Fibroblast of skin of left quadriceps (primary cell): ENCODE data around the gene RAP1A.
"Not testable (repeated sequence)": the region's sequence is repeated elsewhere in the genome, so short reads cannot be mapped to it uniquely, and the experiment has no call there.

Experiments used
- DNase-seq, 2 experiments: peaks; one replicate each; pipeline ENCODE4 v3.0.0-alpha.2; 2013; ENCODE audit warnings: low read depth in 2 of 2

RAP1A gene

DNA sequence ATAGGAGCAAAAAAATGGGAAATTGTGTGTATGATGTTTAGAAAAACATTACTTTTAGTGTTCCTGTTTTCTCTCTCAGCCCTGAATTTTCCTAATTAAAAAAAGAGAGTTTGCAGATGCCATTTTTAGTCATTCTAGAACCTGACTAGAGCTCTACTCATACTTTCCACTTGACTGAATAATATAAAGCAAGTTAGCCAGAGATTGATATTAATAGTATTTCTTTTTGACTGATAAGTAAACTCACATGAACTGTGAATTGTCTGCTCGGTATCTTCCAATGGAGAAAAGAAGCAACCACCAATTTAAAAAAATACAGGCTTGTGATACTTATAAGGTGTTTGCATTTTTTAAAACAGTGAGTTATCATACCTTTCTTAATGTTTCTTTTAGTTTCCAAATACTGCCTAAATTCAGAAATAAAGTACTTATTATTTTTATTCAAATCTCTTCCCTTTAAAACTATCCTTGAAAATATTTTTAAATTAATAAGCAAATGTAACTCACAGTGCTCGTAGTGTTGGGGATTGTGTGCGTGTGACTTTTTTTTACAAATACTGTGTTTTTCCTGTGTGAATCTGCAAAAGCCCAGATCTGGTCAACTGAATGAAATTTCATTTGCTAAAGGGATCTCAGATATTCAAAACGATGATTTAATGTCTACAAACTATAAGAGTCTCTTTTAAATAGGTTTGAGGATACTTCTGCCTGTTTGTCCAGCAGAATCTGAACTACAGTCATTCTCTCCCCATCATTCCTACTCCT is 9.8 kb downstream of the RAP1A start:
- no peak for DNase-seq

DNA sequence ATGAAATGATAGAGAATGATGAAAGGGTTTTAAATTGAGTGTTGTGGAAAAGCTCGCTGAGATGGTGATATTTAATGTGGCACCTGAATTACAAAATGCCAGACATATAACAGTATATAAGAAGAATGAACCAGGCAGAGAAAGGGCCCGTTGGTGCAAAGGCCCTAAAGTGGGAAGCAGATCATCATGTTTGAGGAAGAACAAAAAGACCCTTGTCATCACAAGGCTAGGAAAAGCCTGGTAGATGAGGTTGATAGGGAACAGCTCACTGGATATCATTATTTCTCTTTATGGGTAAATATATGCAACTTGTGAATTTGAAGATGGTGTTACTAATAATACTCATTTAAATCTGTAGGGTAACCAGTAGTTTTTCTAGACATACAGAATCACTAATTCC is 11.0 kb downstream of the RAP1A start:
- DNase-seq, result no peak

DNA sequence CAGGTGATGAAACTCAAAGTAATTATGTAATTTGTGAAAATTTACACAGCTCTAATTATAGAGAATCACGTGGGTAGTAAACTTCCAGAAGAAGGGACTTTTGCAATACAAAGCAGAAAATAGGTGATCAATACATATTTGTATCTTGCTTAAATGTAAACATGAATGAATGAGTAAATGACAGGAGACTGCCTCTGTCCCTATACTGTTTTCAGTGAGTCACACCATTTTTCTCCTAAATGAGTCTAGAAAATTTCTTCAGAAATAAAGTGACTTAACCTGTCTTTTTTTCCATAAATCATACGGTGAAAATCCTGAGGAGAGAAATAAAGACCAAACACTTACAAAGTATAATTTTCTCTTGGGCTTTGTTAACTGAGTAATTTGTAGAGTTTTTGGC is 11.9 kb downstream of the RAP1A start:
- no peak for DNase-seq

DNA sequence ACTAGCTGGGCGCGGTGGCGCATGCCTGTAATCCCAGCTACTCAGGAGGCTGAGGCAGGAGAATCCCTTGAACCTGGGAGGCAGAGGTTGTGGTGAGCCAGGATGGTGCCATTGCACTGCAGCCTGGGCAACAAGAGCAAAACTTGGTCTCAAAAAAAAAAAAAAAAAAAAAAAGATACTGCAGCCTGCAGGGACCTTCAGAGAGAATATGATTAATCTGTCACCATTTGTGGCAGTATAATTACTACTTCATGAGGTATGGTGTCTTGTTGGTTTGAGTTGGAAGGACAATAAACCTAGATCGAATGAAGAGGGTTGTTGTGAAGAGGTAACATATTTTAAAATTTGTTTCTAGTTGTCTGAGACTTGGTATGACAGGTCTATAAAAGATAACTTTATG is 13.2 kb downstream of the RAP1A start:
- DNase-seq, result not testable (repeated sequence)

DNA sequence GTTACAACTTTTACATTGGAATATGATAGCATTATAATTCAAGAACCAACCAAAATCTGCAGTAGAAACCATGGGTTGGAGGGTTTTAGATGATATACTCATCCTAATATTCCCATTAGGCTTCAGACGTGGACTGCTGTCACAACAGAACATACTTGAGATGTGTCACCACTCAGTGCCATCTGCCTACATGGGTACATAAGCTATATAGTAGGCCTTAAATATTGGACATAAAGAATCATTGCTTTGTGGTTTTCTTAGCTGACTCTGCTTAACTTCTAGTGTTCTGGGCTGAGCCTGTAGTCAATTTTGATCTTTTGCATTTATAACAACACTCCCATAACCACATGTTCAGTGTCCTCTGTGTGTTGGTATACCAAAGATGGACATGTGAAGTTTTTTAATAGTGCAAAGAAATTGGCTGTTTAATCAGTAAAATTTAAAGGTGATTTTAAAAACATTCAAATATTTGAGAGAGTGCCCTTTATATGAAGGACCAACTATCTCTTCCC is 14.2 kb downstream of the RAP1A start:
- no peak for DNase-seq

DNA sequence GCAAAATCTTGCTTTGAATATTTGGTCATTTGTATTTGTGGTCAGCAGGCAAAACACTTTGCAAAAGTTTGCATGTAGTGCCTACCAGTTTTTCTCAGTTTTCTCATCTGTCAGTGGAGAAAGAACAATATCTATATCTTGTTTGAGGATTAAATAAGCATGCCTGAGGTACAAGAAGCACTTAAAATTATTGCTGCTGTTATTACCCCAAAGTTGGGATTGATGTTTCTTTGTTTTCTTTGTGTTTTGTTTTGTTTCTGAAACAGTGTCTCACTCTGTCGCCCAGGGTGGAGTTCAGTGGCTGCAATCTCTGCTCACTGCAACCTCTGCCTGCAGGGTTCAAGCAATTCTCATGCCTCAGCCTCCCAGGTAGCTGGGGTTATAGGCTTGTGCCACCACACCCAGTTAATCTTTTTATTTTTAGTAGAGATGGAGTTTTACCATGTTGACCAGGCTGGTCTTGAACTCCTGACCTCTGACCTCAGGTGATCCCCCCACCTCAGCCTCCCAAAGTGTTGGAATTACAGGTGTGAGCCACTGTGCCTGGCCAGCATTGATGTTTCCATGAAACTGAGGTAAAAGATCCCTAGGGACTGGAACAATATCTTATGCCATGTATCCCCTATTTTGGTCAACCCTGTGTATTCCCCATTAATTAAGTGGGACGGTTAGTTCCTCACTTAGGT is 15.9 kb downstream of the RAP1A start:
- DNase-seq, result no peak

DNA sequence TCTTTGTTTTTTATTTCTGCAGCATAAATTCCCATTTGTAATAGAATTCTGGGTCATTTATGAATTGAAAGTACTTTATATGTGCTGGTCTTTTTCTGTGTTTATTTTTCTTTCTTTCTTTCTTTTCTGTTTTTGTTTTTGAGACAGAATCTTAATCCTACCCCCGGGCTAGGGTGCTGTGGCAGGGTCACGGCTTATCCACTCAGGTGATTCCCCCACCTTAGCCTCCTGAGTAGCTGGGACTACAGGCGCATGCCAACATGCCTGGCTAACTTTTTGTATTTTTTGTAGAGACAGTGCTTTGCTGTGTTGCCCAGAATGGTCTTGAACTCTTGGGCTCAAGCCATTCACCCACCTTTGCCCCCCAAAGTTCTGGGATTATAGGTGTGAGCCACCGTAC is 18.7 kb downstream of the RAP1A start:
- no peak for DNase-seq

DNA sequence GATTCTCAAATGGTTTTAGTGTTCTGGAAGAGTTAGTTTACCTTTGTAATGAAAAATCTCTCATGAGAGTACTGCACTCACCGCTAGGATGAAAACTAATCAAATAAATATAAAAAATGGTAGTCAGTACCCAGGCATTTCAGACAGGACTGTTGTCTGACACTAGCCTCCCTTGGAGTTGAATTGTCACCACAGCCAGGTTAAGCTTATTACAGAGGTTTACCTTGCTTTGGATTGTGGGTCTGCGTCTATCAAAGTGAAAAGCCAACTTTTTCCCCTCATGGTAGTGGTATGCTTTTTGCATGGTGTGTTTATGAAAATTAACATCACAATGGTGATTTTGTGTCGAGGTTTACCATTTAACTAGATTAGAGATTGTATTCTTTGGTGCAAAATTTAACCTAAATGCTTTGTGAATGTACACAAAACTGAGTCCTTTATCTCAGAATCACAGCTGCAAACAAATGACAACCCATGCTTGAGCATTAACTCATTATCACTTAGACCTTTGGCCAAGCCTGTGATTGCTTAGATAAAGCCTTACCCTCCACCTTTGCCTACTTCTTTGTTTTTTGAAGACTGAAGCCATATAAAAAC is 20.1 kb downstream of the RAP1A start:
- DNase-seq, result no peak

DNA sequence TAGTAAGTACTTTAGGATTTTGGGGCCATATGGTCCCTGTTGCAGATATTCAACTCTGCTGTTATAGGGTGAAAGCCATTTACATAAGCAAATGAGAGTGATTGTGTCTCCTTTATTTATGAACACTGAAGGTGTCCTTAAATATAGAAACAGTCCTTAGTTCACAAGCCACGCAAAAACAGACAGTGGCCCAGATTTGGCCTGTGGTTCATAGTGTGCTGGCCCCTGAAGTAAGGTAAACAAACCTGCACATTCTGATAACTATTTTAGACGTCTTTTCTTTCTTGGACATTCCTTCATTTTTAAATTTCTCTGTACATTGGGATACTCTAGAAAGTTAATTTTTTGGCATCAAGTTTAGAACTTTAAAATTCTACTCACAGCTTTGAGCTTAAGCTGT is 23.5 kb downstream of the RAP1A start:
- no peak for DNase-seq

DNA sequence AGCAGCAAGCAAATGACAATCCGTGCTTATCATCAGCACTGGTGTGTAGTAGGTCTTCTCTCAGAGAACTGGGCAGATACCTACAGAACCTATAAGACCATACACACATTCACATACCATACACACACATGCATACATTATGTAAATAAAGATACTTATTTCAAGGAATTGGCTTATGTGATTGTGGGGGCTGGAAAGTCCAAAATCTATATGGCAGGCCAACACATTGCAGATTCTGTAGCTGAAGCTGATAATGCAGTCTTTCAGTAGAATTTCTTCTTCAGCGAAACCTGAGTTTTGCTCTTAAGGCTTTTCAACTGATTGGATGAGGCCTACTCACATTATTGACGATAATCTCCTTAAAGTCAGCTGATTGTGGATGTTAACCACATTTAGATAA is 24.1 kb downstream of the RAP1A start:
- DNase-seq, result no peak

DNA sequence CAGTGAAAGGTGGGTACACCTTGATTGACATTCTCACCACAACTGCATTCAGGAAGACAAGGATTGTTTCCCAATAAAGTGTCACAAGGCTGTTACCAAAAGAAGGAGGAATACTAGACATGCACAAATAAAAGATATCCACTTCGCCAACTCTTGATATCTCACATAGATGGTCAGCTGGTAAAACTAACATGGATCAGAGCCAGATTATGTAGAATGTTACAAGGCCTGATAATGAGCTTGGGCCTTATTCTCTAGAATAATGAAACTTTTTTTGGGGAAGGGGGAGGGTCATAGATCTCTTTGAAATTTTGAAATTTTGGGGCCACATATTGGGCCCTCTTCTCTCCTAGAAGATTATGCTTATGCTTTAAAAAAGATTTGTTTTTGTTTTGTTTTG is 24.9 kb downstream of the RAP1A start:
- DNase-seq, result no peak

DNA sequence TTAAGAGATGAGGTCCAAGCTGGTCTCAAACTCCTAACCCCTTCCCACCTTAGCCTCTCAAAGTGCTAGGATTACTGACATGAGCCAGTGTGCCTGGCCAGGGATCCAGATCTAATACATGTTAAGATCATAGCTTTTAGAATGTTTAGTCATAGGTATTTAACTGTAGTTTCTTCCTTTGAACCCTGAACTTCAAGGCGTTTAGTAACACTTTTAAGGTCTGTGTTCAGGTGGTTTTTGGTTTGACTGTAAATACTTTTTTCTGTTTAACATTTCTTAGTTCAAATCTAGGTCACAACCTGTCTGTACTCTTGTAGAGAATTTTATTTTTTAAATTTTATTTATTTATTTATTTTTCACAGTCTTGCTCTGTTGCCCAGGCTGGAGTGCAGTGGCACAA is 28.1 kb downstream of the RAP1A start:
- no peak for DNase-seq

DNA sequence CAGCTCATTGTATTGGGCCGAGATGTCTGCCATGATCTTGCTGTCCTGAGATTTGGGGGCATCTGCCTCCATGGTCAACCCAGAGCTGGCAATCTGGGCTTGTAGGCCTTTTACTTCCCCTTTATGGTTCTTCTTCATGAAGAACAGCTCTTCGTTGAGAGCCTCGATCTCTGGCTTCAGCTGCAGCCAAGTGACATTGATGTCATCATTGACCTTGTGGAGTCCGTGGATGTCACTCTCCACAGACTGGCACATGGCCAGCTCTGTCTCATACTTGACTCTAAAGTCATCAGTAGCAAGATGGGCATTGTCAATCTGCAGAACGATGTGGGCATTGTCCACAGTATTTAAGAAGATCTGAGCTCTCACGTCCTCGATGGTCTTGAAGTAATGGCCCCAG is 29.2 kb downstream of the RAP1A start:
- no peak for DNase-seq

DNA sequence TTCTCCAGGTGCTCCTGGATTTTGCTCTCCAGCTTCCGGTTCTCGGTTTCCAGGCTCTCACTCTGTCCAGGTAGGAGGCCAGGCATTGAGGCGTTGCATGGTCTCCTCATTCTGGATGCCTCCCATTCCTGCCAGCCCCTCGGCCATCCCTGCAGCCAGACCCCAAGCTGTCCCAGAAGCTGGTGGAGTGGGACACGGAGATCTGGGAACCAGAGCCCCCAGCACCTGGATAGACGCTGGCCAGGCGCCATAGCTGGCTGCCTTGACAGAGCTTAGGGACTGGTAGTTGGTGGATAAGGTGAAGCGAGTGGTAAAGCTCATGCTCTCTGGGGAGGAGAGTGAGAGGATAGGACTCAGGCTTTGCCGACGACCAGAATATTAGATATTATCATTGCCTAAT is 29.6 kb downstream of the RAP1A start:
- DNase-seq, result no peak

DNA sequence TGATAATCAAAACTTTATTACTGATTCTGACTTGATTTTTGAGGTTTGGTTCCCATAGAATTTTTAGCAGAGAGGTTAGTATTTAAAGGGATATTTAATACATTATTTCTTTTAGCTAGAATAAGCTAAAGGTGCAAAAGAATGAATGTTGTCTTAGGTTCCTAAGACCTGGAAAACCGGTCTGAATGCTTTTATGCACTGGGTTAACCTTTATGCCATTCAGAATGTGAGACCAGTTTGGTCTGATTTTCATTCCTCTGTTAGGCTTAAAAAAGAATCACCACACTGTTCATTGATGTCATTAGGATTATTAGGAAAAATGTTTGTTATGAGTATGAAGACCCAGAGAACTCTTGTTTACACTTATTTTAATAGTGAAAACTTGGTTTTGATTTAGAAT is 30.1 kb downstream of the RAP1A start:
- DNase-seq, result no peak

DNA sequence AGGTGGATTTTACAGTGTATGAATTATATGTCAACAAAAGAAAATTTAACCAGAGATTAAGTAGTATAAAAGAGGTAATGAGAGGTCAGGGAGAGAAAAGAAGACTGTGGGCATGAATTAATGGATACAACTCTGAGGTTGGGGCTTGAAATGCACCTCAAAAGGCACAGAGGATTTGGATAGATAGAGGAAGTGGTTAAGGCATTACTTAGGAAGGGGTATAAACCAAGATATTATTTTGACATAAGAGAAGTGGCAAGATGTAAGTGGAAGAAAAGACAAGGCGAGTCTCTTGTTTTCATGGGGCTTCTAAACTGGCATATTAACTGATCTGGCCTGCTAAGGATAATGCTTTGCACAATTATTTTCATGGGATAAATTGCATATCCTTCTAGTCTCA is 34.1 kb downstream of the RAP1A start:
- no peak for DNase-seq

DNA sequence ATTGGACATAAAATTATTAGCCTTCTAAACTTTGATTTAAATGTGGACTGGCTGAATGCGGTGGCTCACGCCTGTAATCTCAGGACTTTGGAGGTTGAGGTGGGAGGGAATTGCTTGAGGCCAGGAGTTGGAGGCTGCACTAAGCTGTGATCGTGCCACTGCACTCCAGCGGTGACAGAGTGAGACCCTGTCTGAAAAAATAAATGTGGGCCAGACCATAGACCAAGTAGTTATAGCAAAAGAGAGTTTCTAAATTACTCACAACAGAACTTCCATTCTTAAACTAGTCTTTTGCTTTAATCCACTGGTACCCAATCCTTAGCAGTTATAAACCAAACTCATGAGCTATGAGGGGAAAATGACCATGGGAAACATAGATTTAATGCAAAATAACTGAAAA is 35.2 kb downstream of the RAP1A start:
- DNase-seq, result no peak

DNA sequence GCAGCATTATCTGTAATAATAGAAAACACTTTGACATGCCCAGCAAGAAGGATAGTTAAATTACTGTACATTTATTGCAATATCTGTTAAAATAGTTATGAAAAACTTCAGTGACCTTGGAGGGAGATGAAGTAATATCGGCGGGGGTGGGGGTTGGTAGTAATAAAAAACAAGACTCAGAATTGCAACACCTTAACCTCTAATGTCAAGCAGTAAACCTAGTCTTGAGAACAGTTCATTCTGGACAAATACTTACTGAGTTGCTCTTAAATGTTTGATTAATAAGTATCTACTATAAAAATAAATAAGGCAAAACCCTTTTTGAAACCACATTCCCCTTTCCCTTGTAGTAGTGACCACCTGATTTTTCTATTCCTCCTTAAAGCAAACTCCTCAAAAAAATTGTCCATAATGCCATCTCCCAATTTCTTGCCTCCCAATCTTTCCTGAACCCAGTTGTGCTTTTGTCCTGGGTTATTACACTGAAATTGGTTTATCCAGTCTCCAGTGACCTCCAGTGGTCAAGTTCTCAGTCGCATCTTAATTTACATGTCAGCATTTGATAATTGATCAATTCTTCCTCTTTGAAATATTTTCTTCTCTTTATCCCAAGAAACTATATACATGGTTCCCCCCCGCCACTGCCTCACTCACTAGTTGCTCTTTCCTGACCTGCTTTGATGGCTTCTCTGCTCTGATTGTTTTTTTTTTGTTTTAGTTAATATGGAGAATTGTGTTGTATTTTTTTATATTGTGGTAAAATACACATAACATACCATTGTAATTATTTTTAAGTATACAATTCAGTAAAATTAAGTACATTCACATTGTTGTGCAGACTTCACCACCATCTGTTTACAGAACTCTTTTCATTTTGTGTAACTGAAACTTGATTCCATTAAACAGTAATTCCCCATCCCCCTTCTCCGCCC is 36.8 kb downstream of the RAP1A start:
- DNase-seq, result peak; percentile 27 to 36

DNA sequence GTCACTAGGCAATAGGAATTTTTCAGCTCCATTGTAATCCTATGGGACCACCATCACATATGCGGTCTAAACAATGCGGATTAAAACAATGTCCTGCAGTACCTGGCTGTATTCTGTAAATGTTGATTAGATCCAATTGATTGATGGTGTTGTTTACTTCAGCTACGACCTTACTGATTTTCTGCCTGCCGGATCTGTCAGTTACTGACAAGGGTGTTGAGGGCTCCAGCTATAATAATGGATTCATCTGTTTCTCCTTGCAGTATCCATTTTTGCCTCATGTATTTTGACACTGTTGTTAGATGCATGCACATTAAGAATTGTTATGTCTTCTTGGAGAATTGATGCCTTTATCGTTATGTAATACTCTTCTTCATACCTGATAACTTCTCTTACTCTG is 39.0 kb downstream of the RAP1A start:
- DNase-seq, result no peak

DNA sequence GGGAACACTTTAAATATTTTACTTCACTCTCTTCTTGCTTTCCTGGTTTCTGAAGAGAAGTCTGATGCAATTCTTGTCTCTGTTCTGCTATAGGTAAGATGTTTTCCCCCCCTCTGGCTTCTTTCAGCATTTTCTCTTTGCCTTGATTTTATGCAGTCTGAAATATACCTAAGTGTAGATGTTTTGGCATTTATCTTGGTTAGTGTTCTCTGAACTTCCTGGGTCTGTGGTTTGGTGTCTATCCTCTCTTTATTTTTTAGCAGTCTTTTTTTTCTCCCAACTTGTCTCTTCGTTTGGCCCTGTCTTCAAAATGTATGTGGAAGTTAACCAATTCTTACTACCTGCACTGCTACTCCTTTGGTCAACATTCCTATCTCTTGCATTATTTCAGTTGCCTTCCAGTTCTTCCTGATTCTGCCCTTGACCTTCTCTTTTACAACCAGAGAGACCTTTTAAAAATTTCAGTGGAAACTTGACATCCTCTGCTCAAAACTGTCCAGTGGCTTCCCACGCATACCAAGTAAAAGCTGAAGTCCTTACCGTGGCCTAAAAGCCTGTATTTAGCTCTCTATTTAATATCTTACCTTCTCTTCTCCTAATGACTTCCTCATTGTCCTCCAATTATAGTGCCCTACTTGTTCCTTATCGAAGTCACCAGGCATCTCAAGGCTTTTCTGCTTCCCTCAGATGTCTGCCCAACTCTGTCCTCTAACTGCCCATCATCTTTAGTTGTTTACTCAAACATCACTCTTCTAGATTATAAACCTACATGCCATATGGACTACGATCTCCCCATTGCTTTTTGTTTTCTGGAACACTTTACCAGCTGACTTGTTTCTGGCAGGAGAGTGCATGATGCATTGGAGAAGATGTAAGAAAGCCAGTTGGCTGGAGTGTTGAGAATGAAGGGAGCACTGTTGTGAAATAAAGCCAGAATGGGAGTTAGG is 40.9 kb downstream of the RAP1A start:
- no peak for DNase-seq

DNA sequence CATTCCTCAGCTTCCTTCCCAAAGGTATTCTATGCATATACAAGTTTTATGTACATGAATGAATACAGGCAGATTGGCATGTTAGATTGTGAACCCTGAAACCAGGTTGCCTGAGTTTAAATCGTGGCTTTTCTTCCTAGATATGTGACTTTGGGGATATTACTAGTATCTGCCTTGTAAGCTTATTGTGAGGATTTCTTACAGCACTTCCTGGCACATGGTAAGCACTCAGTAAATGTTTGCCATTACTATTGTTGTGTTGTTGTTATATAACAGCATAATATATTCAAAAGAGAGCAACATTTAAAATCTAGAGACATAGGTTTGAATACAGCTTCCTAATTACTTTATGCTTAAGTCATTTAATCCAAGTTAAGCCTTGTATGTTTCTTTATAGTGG is 45.1 kb downstream of the RAP1A start:
- no peak for DNase-seq
